ENCODE measurements around the gene INSRR.

DNA sequence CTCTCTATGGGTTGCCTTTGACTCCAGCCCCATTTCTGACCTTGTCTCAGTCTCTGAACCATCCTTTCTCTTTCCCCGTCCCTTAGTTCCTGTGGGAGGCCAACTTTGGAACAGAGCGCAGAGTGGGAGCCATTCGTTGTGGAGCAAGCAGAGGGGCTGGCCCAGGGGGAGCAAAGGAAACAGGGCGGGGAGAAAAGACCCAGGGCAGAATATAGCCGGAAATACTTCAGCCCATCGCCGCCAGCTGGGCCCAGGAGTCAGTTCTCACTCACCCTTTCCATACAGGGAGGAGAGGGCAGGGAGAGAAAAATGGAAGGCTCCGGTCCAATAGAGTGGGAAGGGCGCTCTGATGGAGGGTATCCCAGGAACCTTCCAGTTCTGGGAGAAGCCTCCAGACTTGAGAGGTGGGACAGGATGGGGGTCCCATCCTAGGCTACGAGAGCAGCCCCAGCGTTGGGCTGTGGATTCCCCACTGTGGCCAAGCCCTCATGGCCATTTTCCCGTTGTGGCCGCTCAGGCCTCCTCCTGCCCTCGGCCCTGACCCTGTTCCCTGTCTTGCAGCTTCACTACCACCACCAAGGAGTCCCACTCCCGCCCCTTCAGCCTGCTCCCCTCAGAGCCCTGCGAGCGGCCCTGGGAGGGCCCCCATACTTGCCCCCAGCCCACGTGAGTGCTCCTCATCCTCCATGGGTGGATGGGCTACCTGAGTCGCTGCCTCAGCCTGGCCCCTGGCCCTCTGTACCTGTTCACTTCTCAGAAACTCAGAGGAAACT is 45.5 kb upstream of the INSRR start:
- TF ChIP-seq, protein P1, sequence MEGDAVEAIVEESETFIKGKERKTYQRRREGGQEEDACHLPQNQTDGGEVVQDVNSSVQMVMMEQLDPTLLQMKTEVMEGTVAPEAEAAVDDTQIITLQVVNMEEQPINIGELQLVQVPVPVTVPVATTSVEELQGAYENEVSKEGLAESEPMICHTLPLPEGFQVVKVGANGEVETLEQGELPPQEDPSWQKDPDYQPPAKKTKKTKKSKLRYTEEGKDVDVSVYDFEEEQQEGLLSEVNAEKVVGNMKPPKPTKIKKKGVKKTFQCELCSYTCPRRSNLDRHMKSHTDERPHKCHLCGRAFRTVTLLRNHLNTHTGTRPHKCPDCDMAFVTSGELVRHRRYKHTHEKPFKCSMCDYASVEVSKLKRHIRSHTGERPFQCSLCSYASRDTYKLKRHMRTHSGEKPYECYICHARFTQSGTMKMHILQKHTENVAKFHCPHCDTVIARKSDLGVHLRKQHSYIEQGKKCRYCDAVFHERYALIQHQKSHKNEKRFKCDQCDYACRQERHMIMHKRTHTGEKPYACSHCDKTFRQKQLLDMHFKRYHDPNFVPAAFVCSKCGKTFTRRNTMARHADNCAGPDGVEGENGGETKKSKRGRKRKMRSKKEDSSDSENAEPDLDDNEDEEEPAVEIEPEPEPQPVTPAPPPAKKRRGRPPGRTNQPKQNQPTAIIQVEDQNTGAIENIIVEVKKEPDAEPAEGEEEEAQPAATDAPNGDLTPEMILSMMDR (IDR thresholded peaks at IDR 0.05): no peak
- no peak for TF ChIP-seq EP300 (IDR thresholded peaks at IDR 0.05)
- no peak for TF ChIP-seq POLR2AphosphoS5 (IDR thresholded peaks at IDR 0.05)

Data from suprapubic skin (tissue), 4 donors.